ENCODE measurements around the gene NELL1.

The NELL1 gene

GRCh38 chr11:21173476-21173875, 504.1 kb downstream of the NELL1 start:
- ATAC-seq (ENCODE audit: low read depth) (no peak), DNase-seq (ENCODE audit: low spot score in 2 of 2) (no peak)
- no peaks in the 10 kb centered on the region for H3K36me3 Mint-ChIP-seq
- H3K27ac Mint-ChIP-seq, result no peak overlapping the region
- no peak overlapping the region for H3K4me3 Mint-ChIP-seq
- no peaks in the 10 kb centered on the region for H3K4me1 Mint-ChIP-seq
- H3K9me3 Mint-ChIP-seq, result no peaks in the 10 kb centered on the region
- no peaks in the 10 kb centered on the region for H3K27me3 Mint-ChIP-seq

GRCh38 chr11:21174781-21175180, 505.4 kb downstream of the NELL1 start:
- H3K27me3 Mint-ChIP-seq, result no peaks in the 10 kb centered on the region
- H3K9me3 Mint-ChIP-seq, result no peaks in the 10 kb centered on the region
- H3K36me3 Mint-ChIP-seq, result no peaks in the 10 kb centered on the region
- H3K4me3 Mint-ChIP-seq, result no peak overlapping the region
- no peak overlapping the region for H3K27ac Mint-ChIP-seq
- H3K4me1 Mint-ChIP-seq, result no peaks in the 10 kb centered on the region
- ATAC-seq (ENCODE audit: low read depth) (no peak), DNase-seq (ENCODE audit: low spot score in 2 of 2) (no peak)

- no peak overlapping the region for H3K4me3 Mint-ChIP-seq
- no peaks in the 10 kb centered on the region for H3K36me3 Mint-ChIP-seq
- ATAC-seq (ENCODE audit: low read depth) (no peak), DNase-seq (ENCODE audit: low spot score in 2 of 2) (no peak)
- no peaks in the 10 kb centered on the region for H3K27me3 Mint-ChIP-seq
- H3K4me1 Mint-ChIP-seq, result no peaks in the 10 kb centered on the region
- no peaks in the 10 kb centered on the region for H3K9me3 Mint-ChIP-seq
- no peak overlapping the region for H3K27ac Mint-ChIP-seq
Measured at GRCh38 chr11:21177379-21177778, 508.0 kb downstream of the NELL1 start.

DNA sequence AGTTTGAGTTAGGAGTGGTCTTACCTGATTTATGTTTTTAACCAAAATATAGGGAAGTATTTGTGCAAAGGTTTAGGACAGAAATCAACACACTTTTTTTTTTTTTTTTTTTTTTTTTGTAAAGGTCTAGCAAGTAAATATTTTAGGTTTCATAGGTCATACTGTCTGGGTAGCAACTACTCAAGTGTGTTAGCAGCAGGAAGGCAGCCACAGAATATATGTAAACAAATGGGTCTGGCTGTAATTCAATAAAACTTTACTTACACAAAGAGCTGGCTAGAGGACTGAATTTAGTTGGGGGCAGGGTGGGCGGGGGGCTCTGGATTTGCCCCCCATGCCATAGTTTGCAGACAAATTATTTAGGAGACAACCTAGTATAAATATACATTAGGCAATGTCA, 510.4 kb downstream of the NELL1 start:
- Mint-ChIP-seq H3K36me3 (no peaks in the 10 kb centered on the region), H3K4me1 (no peaks in the 10 kb centered on the region), H3K4me3 (no peak overlapping the region), H3K27me3 (no peaks in the 10 kb centered on the region), H3K27ac (no peak overlapping the region), H3K9me3 (no peaks in the 10 kb centered on the region)
- ATAC-seq (ENCODE audit: low read depth) (no peak), DNase-seq (ENCODE audit: low spot score in 2 of 2) (no peak)

- H3K27me3 Mint-ChIP-seq, result no peaks in the 10 kb centered on the region
- no peak overlapping the region for H3K27ac Mint-ChIP-seq
- H3K4me1 Mint-ChIP-seq, result no peaks in the 10 kb centered on the region
- H3K9me3 Mint-ChIP-seq, result peaks cover 1% of the 10 kb centered on the region
- ATAC-seq (ENCODE audit: low read depth), result no peak
- no peaks in the 10 kb centered on the region for H3K36me3 Mint-ChIP-seq
- no peak for DNase-seq (ENCODE audit: low spot score in 2 of 2)
- H3K4me3 Mint-ChIP-seq, result no peak overlapping the region
Measured at GRCh38 chr11:21180182-21180581, 510.8 kb downstream of the NELL1 start.

GRCh38 chr11:21185959-21186358, 516.6 kb downstream of the NELL1 start:
- peaks cover 6% of the 10 kb centered on the region for H3K9me3 Mint-ChIP-seq
- no peaks in the 10 kb centered on the region for H3K4me1 Mint-ChIP-seq
- H3K36me3 Mint-ChIP-seq, result no peaks in the 10 kb centered on the region
- no peak for ATAC-seq (ENCODE audit: low read depth)
- DNase-seq (ENCODE audit: low spot score in 2 of 2), result no peak
- H3K4me3 Mint-ChIP-seq, result no peak overlapping the region
- H3K27me3 Mint-ChIP-seq, result no peaks in the 10 kb centered on the region
- H3K27ac Mint-ChIP-seq, result no peak overlapping the region

- no peaks in the 10 kb centered on the region for H3K4me1 Mint-ChIP-seq
- DNase-seq (ENCODE audit: low spot score in 2 of 2), result no peak
- no peak overlapping the region for H3K27ac Mint-ChIP-seq
- H3K4me3 Mint-ChIP-seq, result no peak overlapping the region
- ATAC-seq (ENCODE audit: low read depth), result no peak
- no peaks in the 10 kb centered on the region for H3K27me3 Mint-ChIP-seq
- no peaks in the 10 kb centered on the region for H3K36me3 Mint-ChIP-seq
- peaks cover 9% of the 10 kb centered on the region for H3K9me3 Mint-ChIP-seq
Measured at GRCh38 chr11:21190181-21190580, 520.8 kb downstream of the NELL1 start.

- DNase-seq (ENCODE audit: low spot score in 2 of 2) (no peak), ATAC-seq (ENCODE audit: low read depth) (no peak)
- Mint-ChIP-seq H3K36me3 (no peaks in the 10 kb centered on the region), H3K9me3 (peaks cover 9% of the 10 kb centered on the region), H3K4me1 (no peaks in the 10 kb centered on the region), H3K4me3 (no peak overlapping the region), H3K27ac (no peak overlapping the region), H3K27me3 (no peaks in the 10 kb centered on the region)
Measured at GRCh38 chr11:21195995-21196394, 526.6 kb downstream of the NELL1 start.

- Mint-ChIP-seq H3K27me3 (no peaks in the 10 kb centered on the region), H3K27ac (no peak overlapping the region), H3K9me3 (peaks cover 15% of the 10 kb centered on the region), H3K4me3 (no peak overlapping the region), H3K4me1 (no peaks in the 10 kb centered on the region), H3K36me3 (no peaks in the 10 kb centered on the region)
- no peak for ATAC-seq (ENCODE audit: low read depth)
- no peak for DNase-seq (ENCODE audit: low spot score in 2 of 2)
Measured at GRCh38 chr11:21198498-21198897, 529.1 kb downstream of the NELL1 start.

DNA sequence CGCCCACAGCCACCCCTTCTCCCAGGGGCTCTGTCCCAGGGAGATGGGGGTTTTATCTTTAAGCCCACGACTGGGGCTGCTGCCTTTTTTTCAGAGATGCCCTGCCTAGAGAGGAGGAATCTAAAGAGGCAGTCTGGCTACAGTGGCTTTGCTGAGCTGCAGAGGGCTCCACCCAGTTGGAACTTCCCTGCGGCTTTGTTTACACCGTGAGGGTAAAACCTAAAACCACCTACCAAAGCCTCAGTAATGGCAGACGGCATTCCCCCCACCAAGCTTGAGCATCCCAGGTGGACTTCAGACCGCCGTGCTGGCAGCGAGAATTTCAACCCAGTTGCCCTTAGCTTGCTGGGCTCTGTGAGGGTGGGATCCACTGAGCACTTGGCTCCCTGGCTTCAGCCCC, 535.8 kb downstream of the NELL1 start:
- ATAC-seq (ENCODE audit: low read depth) (no peak), DNase-seq (ENCODE audit: low spot score in 2 of 2) (no peak)
- no peaks in the 10 kb centered on the region for H3K36me3 Mint-ChIP-seq
- H3K4me1 Mint-ChIP-seq, result no peaks in the 10 kb centered on the region
- H3K27ac Mint-ChIP-seq, result no peak overlapping the region
- H3K4me3 Mint-ChIP-seq, result no peak overlapping the region
- H3K27me3 Mint-ChIP-seq, result no peaks in the 10 kb centered on the region
- H3K9me3 Mint-ChIP-seq, result peaks cover 9% of the 10 kb centered on the region

GRCh38 chr11:21225860-21226259, 556.5 kb downstream of the NELL1 start:
- DNase-seq (ENCODE audit: low spot score in 2 of 2) (no peak), ATAC-seq (ENCODE audit: low read depth) (no peak)
- peaks cover 5% of the 10 kb centered on the region for H3K9me3 Mint-ChIP-seq
- no peaks in the 10 kb centered on the region for H3K4me1 Mint-ChIP-seq
- no peaks in the 10 kb centered on the region for H3K36me3 Mint-ChIP-seq
- H3K4me3 Mint-ChIP-seq, result no peak overlapping the region
- H3K27ac Mint-ChIP-seq, result no peak overlapping the region
- no peaks in the 10 kb centered on the region for H3K27me3 Mint-ChIP-seq

DNA sequence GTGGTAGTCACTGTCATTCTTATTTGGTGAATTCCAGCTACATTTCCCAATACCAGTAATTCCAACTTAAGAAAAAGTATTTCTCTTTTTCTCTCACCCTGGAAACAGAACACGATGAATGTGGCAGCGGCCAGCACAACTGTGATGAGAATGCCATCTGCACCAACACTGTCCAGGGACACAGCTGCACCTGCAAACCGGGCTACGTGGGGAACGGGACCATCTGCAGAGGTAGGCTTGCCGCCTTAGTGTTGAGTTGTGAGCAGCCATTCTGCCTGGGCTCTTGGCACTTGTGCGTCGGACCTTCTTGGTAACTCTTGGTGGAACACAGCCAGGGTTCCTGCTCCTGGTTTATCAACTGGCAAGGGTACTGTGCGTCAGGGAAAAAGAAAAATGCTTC, 559.8 kb downstream of the NELL1 start:
- DNase-seq (ENCODE audit: low spot score in 2 of 2), result no peak
- Mint-ChIP-seq H3K9me3 (peaks cover 1% of the 10 kb centered on the region), H3K36me3 (no peaks in the 10 kb centered on the region), H3K4me3 (no peak overlapping the region), H3K4me1 (no peaks in the 10 kb centered on the region), H3K27ac (no peak overlapping the region), H3K27me3 (no peaks in the 10 kb centered on the region)
- no peak for ATAC-seq (ENCODE audit: low read depth)

DNA sequence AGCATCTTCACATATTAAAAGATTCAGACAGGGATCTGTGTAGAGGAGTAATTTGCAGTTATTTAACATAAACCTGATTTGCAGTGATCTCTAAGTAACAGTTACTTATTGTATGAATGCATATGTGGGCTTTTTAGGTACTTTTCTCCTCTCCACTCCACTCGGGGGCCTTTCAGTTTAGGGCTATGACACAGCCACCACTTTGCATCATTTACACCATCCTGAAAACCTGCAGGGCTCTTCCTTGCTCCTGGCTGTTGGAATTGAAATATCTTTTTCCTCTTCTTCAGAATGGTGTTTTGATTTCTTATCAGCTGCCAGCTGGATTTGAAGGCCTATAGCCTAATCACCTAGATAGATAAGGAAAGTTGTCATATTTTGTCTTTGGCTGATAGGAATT, 580.8 kb downstream of the NELL1 start:
- Mint-ChIP-seq H3K9me3 (peaks cover 3% of the 10 kb centered on the region), H3K36me3 (no peaks in the 10 kb centered on the region), H3K27me3 (no peaks in the 10 kb centered on the region), H3K4me1 (no peaks in the 10 kb centered on the region), H3K4me3 (no peak overlapping the region), H3K27ac (no peak overlapping the region)
- DNase-seq (ENCODE audit: low spot score in 2 of 2), result no peak
- no peak for ATAC-seq (ENCODE audit: low read depth)

DNA sequence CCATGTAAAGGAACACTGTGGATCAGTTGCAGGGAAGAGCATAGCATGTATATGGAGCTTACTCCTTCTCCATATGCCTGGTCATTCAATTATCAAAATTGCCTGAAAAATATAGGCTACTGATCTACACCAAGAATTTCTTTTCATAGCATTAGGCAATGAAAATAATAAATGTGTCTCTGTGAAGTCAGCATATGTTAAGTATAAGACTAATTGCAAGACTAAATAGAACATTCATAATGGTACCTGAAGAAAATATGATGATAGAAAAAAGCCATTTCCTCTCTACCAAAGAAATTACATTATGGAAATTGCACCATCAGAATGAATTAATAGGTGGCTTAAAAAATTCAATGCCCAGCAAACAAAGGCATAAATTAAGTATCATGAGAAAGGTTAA, 584.7 kb downstream of the NELL1 start:
- Mint-ChIP-seq H3K4me3 (no peak overlapping the region), H3K9me3 (no peaks in the 10 kb centered on the region), H3K4me1 (no peaks in the 10 kb centered on the region), H3K27ac (no peak overlapping the region), H3K27me3 (no peaks in the 10 kb centered on the region), H3K36me3 (no peaks in the 10 kb centered on the region)
- DNase-seq (ENCODE audit: low spot score in 2 of 2), result no peak
- no peak for ATAC-seq (ENCODE audit: low read depth)

DNA sequence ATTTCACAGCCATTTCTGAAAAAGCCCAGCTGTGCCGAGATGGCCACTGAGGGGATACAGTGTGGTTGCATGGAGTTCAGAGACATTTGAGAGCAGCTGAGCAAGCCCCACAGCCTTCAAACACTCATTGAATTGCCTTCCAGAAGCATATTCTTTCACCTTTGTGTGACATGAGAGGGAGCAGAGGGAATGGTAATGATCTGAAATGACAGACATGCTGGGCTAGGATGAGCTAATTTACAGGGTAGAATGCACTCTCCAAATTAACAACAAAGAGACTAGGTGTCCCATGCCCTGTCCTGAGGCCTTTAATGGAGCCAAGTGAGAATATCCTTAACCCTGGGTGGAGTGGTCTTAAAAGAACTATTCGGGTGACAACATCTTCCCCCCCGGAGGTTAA, 585.4 kb downstream of the NELL1 start:
- Mint-ChIP-seq H3K4me1 (no peaks in the 10 kb centered on the region), H3K4me3 (no peak overlapping the region), H3K27ac (no peak overlapping the region), H3K27me3 (no peaks in the 10 kb centered on the region), H3K9me3 (no peaks in the 10 kb centered on the region), H3K36me3 (no peaks in the 10 kb centered on the region)
- ATAC-seq (ENCODE audit: low read depth) (no peak), DNase-seq (ENCODE audit: low spot score in 2 of 2) (no peak)

- H3K36me3 Mint-ChIP-seq, result no peaks in the 10 kb centered on the region
- H3K27me3 Mint-ChIP-seq, result no peaks in the 10 kb centered on the region
- H3K27ac Mint-ChIP-seq, result no peak overlapping the region
- H3K4me1 Mint-ChIP-seq, result no peaks in the 10 kb centered on the region
- H3K4me3 Mint-ChIP-seq, result no peak overlapping the region
- ATAC-seq (ENCODE audit: low read depth), result no peak
- H3K9me3 Mint-ChIP-seq, result no peaks in the 10 kb centered on the region
- no peak for DNase-seq (ENCODE audit: low spot score in 2 of 2)
Measured at GRCh38 chr11:21257461-21257860, 588.1 kb downstream of the NELL1 start.
